ENCODE measurements around the gene HACD2.
A peak's percentile ranks its signal among the peaks of the same experiment; 100 is the strongest.

The HACD2 gene

DNA sequence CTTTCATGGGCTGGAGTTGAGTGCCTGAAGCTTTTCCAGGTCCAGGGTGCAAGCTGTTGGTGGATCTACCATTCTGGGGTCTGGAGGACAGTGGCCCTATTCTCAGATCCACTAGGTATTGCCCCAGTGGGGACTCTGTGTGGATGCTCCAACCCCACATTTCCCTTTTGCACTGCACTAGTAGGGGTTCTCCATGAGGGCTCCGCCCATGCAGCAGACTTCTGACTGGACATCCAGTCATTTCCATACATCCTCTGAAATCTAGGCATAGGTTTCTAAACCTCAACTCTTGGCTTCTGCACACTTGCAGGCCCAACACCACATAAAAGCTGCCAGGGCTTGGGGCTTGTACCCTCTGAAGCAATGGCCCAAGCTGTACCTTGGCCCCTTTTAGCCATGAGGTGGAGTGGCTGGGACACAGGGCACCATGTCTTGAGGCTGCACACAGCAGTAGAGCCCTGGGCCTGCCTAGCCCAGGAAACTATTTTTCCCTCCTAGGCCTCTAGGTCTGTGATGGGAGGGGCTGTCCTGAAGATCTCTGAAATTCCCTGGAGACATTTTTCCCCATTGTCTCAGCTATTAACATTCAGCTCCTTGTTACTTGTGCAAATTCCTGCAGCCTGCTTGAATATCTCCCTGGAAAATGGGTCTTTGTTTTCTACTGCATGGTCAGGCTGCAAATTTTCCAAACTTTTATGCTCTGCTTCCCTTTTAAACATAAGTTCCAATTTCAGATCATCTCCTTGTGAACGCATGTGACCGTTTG lies 6.0 kb upstream of the HACD2 start:
- DNase-seq: no peak
- Histone ChIP-seq H2AFZ (ENCODE audit: low read depth, low read length) (no peak overlapping the region), H4K8ac (ENCODE audit: low read length) (no peak overlapping the region), H3K79me1 (replicated peaks; ENCODE audit: low read length, poor library complexity, severe bottlenecking) (peaks cover 29% of the 10 kb centered on the region), H3K9ac (ENCODE audit: low read length) (no peak overlapping the region), H3K9me3 (ENCODE audit: control insufficient read depth, low read length) (peaks cover 6% of the 10 kb centered on the region), H2BK15ac (ENCODE audit: low read depth, poor library complexity, severe bottlenecking) (no peak overlapping the region), H3K4me1 (ENCODE audit: control insufficient read depth, insufficient read depth, low read depth, low read length) (peaks cover 2% of the 10 kb centered on the region), H3K23ac (ENCODE audit: low read length in 2 of 2) (no peak overlapping the region), H3K14ac (ENCODE audit: low read length in 2 of 2) (no peak overlapping the region), H3K27me3 (ENCODE audit: control insufficient read depth in 1 of 2, insufficient read depth in 1 of 2, low read length in 2 of 2) (no peaks in the 10 kb centered on the region), H3K18ac (ENCODE audit: low read depth in 1 of 2, low read length in 2 of 2) (no peak overlapping the region), H2BK120ac (ENCODE audit: low read depth, low read length) (no peak overlapping the region), H3K4me3 (ENCODE audit: insufficient read depth in 1 of 2, low read depth in 1 of 2, low read length in 2 of 2) (no peak overlapping the region), H3K4me2 (ENCODE audit: low read length, poor library complexity, severe bottlenecking) (no peak overlapping the region), H3K4ac (ENCODE audit: low read depth in 1 of 2, low read length in 2 of 2) (no peak overlapping the region), H2BK5ac (ENCODE audit: low read depth, low read length, poor library complexity, severe bottlenecking) (no peak overlapping the region), H3K36me3 (ENCODE audit: control insufficient read depth in 1 of 2, insufficient read depth in 2 of 2, low read depth in 1 of 2, low read length in 2 of 2) (peaks cover 10 to 11% of the 10 kb centered on the region in 2 experiments), H2BK12ac (ENCODE audit: low read length in 2 of 2) (no peak overlapping the region), H2AK5ac (ENCODE audit: low read length, severe bottlenecking) (no peak overlapping the region), H4K91ac (ENCODE audit: low read length) (no peak overlapping the region), H3K27ac (ENCODE audit: low read length, poor library complexity, severe bottlenecking) (no peak overlapping the region)
- 96% methylated on average over 3 of the region's 3 CpGs for WGBS

DNA sequence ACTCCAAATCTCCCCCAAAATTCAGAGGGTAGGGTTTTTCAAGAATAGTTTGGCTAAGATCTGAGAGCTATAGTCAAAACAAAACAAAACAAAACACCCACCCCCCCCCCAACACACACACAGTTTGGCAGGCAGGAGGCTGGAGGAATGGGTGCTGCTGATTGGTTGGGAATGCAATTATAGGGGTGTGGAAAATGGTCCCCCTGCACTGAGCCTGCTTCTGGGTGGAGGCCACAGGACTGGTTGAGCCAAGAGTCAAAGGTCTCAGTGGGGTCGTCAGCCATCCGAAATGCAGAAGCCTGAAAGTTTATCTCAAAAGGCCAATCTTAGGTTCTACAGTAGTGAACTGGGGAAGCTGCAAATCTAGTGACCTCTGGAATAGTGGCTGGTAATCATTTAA lies 2.5 kb upstream of the HACD2 start:
- H3K23ac ChIP-seq (ENCODE audit: low read length in 2 of 2): no peak overlapping the region
- peak overlapping the region; percentile 19 for H3K4me2 ChIP-seq (ENCODE audit: low read length, poor library complexity, severe bottlenecking)
- H2BK120ac ChIP-seq (ENCODE audit: low read depth, low read length): no peak overlapping the region
- H3K4me3 ChIP-seq (ENCODE audit: insufficient read depth in 1 of 2, low read depth in 1 of 2, low read length in 2 of 2): no peak overlapping the region
- H2BK5ac ChIP-seq (ENCODE audit: low read depth, low read length, poor library complexity, severe bottlenecking): peak overlapping the region; percentile 25
- H3K18ac ChIP-seq (ENCODE audit: low read depth in 1 of 2, low read length in 2 of 2): peak overlapping the region in 1 of 2 experiments; percentile 3
- H3K4ac ChIP-seq (ENCODE audit: low read depth in 1 of 2, low read length in 2 of 2): no peak overlapping the region
- no peak for DNase-seq
- H3K4me1 ChIP-seq (ENCODE audit: control insufficient read depth, insufficient read depth, low read depth, low read length): peaks cover 2% of the 10 kb centered on the region
- H4K91ac ChIP-seq (ENCODE audit: low read length): no peak overlapping the region
- 71% methylated on average over 1 of the region's 2 CpGs for WGBS
- peaks cover 31% of the 10 kb centered on the region for H3K79me1 ChIP-seq (replicated peaks; ENCODE audit: low read length, poor library complexity, severe bottlenecking)
- peak overlapping the region; percentile 71 for H3K27ac ChIP-seq (ENCODE audit: low read length, poor library complexity, severe bottlenecking)
- no peak overlapping the region for H2AFZ ChIP-seq (ENCODE audit: low read depth, low read length)
- peak overlapping the region; percentile 98 for H2AK5ac ChIP-seq (ENCODE audit: low read length, severe bottlenecking)
- H3K36me3 ChIP-seq (ENCODE audit: control insufficient read depth in 1 of 2, insufficient read depth in 2 of 2, low read depth in 1 of 2, low read length in 2 of 2): peaks cover 11 to 16% of the 10 kb centered on the region in 2 experiments
- H3K14ac ChIP-seq (ENCODE audit: low read length in 2 of 2): no peak overlapping the region
- H2BK12ac ChIP-seq (ENCODE audit: low read length in 2 of 2): no peak overlapping the region
- H3K9me3 ChIP-seq (ENCODE audit: control insufficient read depth, low read length): peaks cover 6% of the 10 kb centered on the region
- H4K8ac ChIP-seq (ENCODE audit: low read length): no peak overlapping the region
- no peak overlapping the region for H2BK15ac ChIP-seq (ENCODE audit: low read depth, poor library complexity, severe bottlenecking)
- H3K9ac ChIP-seq (ENCODE audit: low read length): no peak overlapping the region
- H3K27me3 ChIP-seq (ENCODE audit: control insufficient read depth in 1 of 2, insufficient read depth in 1 of 2, low read length in 2 of 2): no peaks in the 10 kb centered on the region

DNA sequence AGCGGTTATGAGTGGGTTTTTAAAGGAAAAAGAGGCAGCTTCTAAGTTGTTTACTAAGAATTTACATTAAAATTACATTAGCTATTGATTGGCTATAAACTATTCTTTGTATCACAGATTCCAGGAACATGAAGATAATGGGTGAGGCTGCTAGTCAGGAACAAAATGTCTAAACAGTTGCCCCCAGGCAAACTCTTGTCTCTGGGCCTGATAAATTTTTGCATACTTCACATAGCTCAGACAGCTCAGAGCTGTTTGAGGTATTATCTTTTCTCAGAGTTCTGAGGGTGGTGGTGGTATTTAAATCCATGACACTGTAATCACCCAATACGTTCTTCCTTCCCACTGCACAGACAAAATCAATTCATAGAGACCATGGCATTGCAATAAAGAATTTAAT lies 2.1 kb upstream of the HACD2 start:
- Histone ChIP-seq H3K4me2 (ENCODE audit: low read length, poor library complexity, severe bottlenecking) (no peak overlapping the region), H3K9me3 (ENCODE audit: control insufficient read depth, low read length) (peaks cover 6% of the 10 kb centered on the region), H3K9ac (ENCODE audit: low read length) (peak overlapping the region; percentile 89), H2BK15ac (ENCODE audit: low read depth, poor library complexity, severe bottlenecking) (no peak overlapping the region), H2BK120ac (ENCODE audit: low read depth, low read length) (no peak overlapping the region), H3K27me3 (ENCODE audit: control insufficient read depth in 1 of 2, insufficient read depth in 1 of 2, low read length in 2 of 2) (no peaks in the 10 kb centered on the region), H3K14ac (ENCODE audit: low read length in 2 of 2) (no peak overlapping the region), H2BK5ac (ENCODE audit: low read depth, low read length, poor library complexity, severe bottlenecking) (no peak overlapping the region), H3K4me3 (ENCODE audit: insufficient read depth in 1 of 2, low read depth in 1 of 2, low read length in 2 of 2) (peak overlapping the region in 1 of 2 experiments; percentile 93), H3K27ac (ENCODE audit: low read length, poor library complexity, severe bottlenecking) (peak overlapping the region; percentile 98), H4K8ac (ENCODE audit: low read length) (no peak overlapping the region), H3K79me1 (replicated peaks; ENCODE audit: low read length, poor library complexity, severe bottlenecking) (peaks cover 31% of the 10 kb centered on the region), H2AK5ac (ENCODE audit: low read length, severe bottlenecking) (no peak overlapping the region), H3K23ac (ENCODE audit: low read length in 2 of 2) (no peak overlapping the region), H3K4me1 (ENCODE audit: control insufficient read depth, insufficient read depth, low read depth, low read length) (peaks cover 2% of the 10 kb centered on the region), H2AFZ (ENCODE audit: low read depth, low read length) (no peak overlapping the region), H4K91ac (ENCODE audit: low read length) (no peak overlapping the region), H3K36me3 (ENCODE audit: control insufficient read depth in 1 of 2, insufficient read depth in 2 of 2, low read depth in 1 of 2, low read length in 2 of 2) (peaks cover 11 to 16% of the 10 kb centered on the region in 2 experiments), H3K18ac (ENCODE audit: low read depth in 1 of 2, low read length in 2 of 2) (no peak overlapping the region), H3K4ac (ENCODE audit: low read depth in 1 of 2, low read length in 2 of 2) (no peak overlapping the region), H2BK12ac (ENCODE audit: low read length in 2 of 2) (no peak overlapping the region)
- no CpG with 5 or more reads among the region's 2 CpGs for WGBS
- no peak for DNase-seq

DNA sequence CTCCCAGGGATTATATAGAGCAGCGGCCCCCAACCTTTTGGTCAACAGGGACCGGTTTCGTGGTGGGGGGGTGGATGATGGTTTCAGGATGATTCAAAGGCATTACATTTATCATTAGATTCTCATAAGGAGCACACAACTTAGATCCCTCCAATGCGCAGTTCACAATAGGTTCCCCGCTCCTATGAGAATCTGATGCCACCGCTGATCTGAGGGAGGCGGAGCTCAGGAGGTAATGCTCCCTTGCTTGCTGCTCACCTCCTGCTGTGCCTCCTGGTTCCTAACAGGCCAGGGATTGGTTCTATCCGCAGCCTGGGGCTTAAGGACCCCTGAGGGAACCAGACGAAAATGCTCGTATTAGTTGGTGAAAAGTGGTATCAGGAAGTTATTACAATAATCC lies 1.3 kb upstream of the HACD2 start:
- DNase-seq: peak; percentile 62
- Histone ChIP-seq H3K4me2 (ENCODE audit: low read length, poor library complexity, severe bottlenecking) (peak overlapping the region; percentile 63), H4K8ac (ENCODE audit: low read length) (no peak overlapping the region), H3K79me1 (replicated peaks; ENCODE audit: low read length, poor library complexity, severe bottlenecking) (peaks cover 32% of the 10 kb centered on the region), H3K18ac (ENCODE audit: low read depth in 1 of 2, low read length in 2 of 2) (peak overlapping the region; percentile 37 to 73), H3K27ac (ENCODE audit: low read length, poor library complexity, severe bottlenecking) (peak overlapping the region; percentile 98), H3K4ac (ENCODE audit: low read depth in 1 of 2, low read length in 2 of 2) (peak overlapping the region in 1 of 2 experiments; percentile 68), H3K14ac (ENCODE audit: low read length in 2 of 2) (no peak overlapping the region), H3K27me3 (ENCODE audit: control insufficient read depth in 1 of 2, insufficient read depth in 1 of 2, low read length in 2 of 2) (no peaks in the 10 kb centered on the region), H3K4me3 (ENCODE audit: insufficient read depth in 1 of 2, low read depth in 1 of 2, low read length in 2 of 2) (peak overlapping the region; percentile 42 to 93), H3K23ac (ENCODE audit: low read length in 2 of 2) (no peak overlapping the region), H2BK12ac (ENCODE audit: low read length in 2 of 2) (no peak overlapping the region), H2AK5ac (ENCODE audit: low read length, severe bottlenecking) (no peak overlapping the region), H3K9ac (ENCODE audit: low read length) (peak overlapping the region; percentile 89), H2BK120ac (ENCODE audit: low read depth, low read length) (no peak overlapping the region), H3K4me1 (ENCODE audit: control insufficient read depth, insufficient read depth, low read depth, low read length) (peaks cover 2% of the 10 kb centered on the region), H4K91ac (ENCODE audit: low read length) (no peak overlapping the region), H3K9me3 (ENCODE audit: control insufficient read depth, low read length) (peaks cover 6% of the 10 kb centered on the region), H2BK15ac (ENCODE audit: low read depth, poor library complexity, severe bottlenecking) (no peak overlapping the region), H3K36me3 (ENCODE audit: control insufficient read depth in 1 of 2, insufficient read depth in 2 of 2, low read depth in 1 of 2, low read length in 2 of 2) (peaks cover 10 to 16% of the 10 kb centered on the region in 2 experiments), H2BK5ac (ENCODE audit: low read depth, low read length, poor library complexity, severe bottlenecking) (no peak overlapping the region), H2AFZ (ENCODE audit: low read depth, low read length) (no peak overlapping the region)
- WGBS: 6% methylated on average over 7 of the region's 10 CpGs

Data from mesenchymal stem cell (in vitro differentiated cells and primary cell).